Measurements from ENCODE around the gene SERGEF.
A peak's percentile ranks its signal among the peaks of the same experiment; 100 is the strongest.

SERGEF gene

DNA sequence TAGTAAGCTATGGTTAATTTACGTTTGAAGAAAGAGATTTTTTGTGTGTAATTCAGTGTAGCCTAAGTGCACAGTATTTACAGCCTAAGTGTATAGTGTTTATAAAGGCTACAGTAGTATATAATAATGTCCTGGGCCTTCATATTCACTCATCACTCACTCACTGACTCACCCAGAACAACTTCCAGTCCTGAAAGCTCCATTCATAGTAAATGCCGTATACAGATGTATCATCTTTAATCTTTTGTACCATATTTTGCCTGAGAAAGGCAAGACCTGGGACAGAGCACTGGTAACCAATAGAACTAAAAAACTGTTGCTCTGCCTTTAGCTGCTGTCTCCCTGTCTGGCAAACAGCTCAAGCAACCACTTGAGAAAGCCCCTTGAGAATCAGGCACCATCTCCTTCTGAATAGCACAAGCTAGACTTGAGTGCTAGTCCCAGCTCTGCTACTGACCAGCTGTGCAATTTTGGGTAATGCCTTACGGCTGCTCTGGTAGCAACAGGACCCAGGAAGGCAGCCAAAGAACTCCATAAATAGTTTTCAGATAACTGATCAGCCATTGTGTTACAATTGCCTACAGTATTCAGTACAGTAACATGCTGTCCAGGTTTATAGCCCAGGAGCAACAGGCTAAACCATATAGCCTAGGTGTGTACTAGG is 146.9 kb downstream of the SERGEF start:
- no peaks in the 10 kb centered on the region for H3K4me1 ChIP-seq (ENCODE audit: insufficient read depth, poor library complexity, severe bottlenecking)
- H3K27ac ChIP-seq (ENCODE audit: poor library complexity, severe bottlenecking), result no peak overlapping the region
- H3K4me3 ChIP-seq (ENCODE audit: severe bottlenecking), result no peak overlapping the region
- no peaks in the 10 kb centered on the region for H3K9me3 ChIP-seq (ENCODE audit: severe bottlenecking)
- DNase-seq (ENCODE audit: low spot score), result no peak
- no peak for TF ChIP-seq CTCF (IDR thresholded peaks at IDR 0.05; ENCODE audit: poor library complexity, severe bottlenecking)
- no peaks in the 10 kb centered on the region for H3K36me3 ChIP-seq (ENCODE audit: low read depth)
- peak; percentile 27; the same call in 1 of the 3 replicates for ATAC-seq (ENCODE audit: low read depth)
- H3K27me3 ChIP-seq (ENCODE audit: insufficient read depth, poor library complexity, severe bottlenecking), result no peaks in the 10 kb centered on the region

DNA sequence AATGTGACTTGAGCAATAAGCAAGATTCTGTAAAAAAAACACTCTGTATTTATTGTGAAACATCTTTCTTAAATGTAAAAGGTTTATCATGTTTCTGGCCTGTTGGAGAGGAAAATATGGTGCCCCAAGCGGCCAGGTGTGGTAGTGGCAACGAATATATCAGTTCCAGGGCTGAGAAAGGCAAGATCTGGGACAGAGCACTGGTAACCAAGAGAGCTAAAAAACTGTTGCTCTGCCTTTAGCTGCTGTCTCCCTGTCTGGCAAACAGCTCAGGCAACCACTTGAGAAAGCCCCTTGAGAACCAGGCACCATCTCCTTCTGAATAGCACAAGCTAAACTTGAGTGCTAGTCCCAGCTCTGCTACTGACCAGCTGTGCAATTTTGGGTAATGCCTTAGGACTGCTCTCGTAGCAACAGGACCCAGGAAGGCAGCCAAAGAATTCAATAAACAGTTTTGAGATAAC is 148.3 kb downstream of the SERGEF start:
- Histone ChIP-seq H3K9me3 (ENCODE audit: severe bottlenecking) (no peaks in the 10 kb centered on the region), H3K36me3 (ENCODE audit: low read depth) (no peaks in the 10 kb centered on the region), H3K27me3 (ENCODE audit: insufficient read depth, poor library complexity, severe bottlenecking) (no peaks in the 10 kb centered on the region), H3K4me1 (ENCODE audit: insufficient read depth, poor library complexity, severe bottlenecking) (no peaks in the 10 kb centered on the region), H3K4me3 (ENCODE audit: severe bottlenecking) (no peak overlapping the region), H3K27ac (ENCODE audit: poor library complexity, severe bottlenecking) (no peak overlapping the region)
- peak; percentile 52; the same call in 2 of the 3 replicates for ATAC-seq (ENCODE audit: low read depth)
- no peak for DNase-seq (ENCODE audit: low spot score)
- TF ChIP-seq CTCF (IDR thresholded peaks at IDR 0.05; ENCODE audit: poor library complexity, severe bottlenecking), result peak; percentile 83

DNA sequence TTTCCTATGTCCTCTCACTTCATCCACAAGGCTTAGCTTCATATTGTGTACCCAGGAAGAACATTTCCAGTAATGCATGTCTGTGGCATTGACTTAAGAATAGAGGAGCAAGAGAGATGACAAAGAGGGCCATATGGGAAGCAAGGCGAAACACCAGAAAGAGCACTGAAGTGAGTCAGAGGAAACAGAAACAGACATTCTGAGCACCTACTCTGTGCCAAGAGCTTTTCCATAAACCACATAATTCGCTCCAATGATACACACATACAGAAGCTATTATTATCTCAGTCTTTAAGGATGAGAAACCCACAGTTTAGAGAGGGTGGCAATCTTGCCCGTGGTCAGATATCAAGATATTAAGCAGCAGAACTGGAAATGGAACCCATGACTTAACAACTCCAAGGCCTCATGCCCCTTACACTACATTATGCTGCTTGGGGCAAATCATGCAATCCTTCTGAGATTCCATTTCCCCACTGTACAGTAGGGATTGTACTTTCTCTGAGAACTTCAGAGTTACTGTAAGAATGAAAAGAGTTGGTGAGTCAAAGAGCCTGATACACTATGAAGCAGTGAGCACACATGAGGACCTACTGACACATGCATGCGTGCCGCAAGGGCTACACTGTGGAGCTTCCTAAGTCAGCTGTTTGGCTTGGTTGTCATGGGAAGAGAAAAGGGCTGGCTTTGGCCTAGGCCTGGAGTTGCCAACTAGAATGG is 151.7 kb downstream of the SERGEF start:
- Histone ChIP-seq H3K27ac (ENCODE audit: poor library complexity, severe bottlenecking) (no peak overlapping the region), H3K9me3 (ENCODE audit: severe bottlenecking) (no peaks in the 10 kb centered on the region), H3K4me1 (ENCODE audit: insufficient read depth, poor library complexity, severe bottlenecking) (no peaks in the 10 kb centered on the region), H3K27me3 (ENCODE audit: insufficient read depth, poor library complexity, severe bottlenecking) (no peaks in the 10 kb centered on the region), H3K4me3 (ENCODE audit: severe bottlenecking) (no peak overlapping the region), H3K36me3 (ENCODE audit: low read depth) (no peaks in the 10 kb centered on the region)
- ATAC-seq (ENCODE audit: low read depth) (no peak), DNase-seq (ENCODE audit: low spot score) (no peak)
- TF ChIP-seq CTCF (IDR thresholded peaks at IDR 0.05; ENCODE audit: poor library complexity, severe bottlenecking), result no peak

- no peaks in the 10 kb centered on the region for H3K27me3 ChIP-seq (ENCODE audit: insufficient read depth, poor library complexity, severe bottlenecking)
- no peak overlapping the region for H3K4me3 ChIP-seq (ENCODE audit: severe bottlenecking)
- no peaks in the 10 kb centered on the region for H3K9me3 ChIP-seq (ENCODE audit: severe bottlenecking)
- H3K4me1 ChIP-seq (ENCODE audit: insufficient read depth, poor library complexity, severe bottlenecking), result no peaks in the 10 kb centered on the region
- H3K36me3 ChIP-seq (ENCODE audit: low read depth), result no peaks in the 10 kb centered on the region
- no peak overlapping the region for H3K27ac ChIP-seq (ENCODE audit: poor library complexity, severe bottlenecking)
- ATAC-seq (ENCODE audit: low read depth), result no peak
- no peak for DNase-seq (ENCODE audit: low spot score)
- no peak for TF ChIP-seq CTCF (IDR thresholded peaks at IDR 0.05; ENCODE audit: poor library complexity, severe bottlenecking)
Measured at GRCh38 chr11:17859552-17859951, 153.3 kb downstream of the SERGEF start.
